ENCODE data around the gene PRM2. TPM values are rescaled to one million over a fixed set of nuclear protein-coding genes. Genes with fewer than 3 reads are reported as not detected.

PRM2 gene
- total RNA-seq, 1 experiment from 2014 or later: not detected

DNA sequence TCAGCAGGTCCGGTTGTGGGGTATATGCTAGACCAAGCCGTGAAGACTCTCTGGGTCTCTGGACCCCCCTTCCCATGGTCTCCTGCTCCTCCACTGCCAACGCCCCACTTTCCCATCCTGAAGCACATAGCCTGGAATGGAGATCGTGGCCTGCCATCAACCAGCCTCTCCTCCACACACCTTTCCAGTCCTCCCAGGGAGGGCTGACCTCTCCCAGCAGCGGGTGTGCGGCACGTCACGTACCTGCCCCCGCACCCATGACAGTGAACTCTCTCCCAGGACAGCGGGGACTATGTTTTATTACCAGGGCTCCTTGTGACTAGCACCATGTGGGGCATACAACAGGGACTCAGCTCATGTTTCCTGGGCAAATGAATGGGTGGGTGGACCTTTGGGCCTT lies 4.7 kb downstream of the PRM2 start:
- DNase-seq (ENCODE audit: low spot score): no peak
- in situ Hi-C loops (cut with HindIII; ENCODE audit: low sequenced_read_pairs): no loop called here

DNA sequence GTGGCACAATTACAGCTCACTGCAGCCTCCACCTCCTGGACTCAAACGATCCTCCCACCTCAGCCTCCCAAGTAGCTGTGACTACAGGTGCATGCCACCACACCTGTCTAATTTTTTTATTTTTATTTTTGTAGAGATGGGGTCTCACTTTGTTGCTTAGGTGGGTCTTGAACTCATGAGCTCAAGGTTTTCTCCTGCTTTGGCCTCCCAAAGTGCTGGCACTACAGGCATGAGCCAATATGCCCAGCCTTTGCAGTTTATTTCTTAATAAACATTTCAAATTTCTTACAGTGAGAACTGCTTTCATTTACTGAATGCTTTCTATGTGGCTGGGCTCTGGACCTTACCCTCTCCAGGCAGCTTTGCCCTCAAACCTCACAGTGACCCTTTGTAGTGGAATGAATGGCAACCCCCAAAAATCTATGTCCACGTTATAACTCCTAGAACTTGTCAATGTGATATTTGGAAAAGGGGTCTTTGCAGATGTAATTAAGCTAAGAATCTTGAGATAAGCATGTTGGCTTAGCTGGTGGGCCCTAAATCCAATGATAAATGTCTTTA lies 5.6 kb downstream of the PRM2 start:
- DNase-seq (ENCODE audit: low spot score): no peak
- in situ Hi-C loops (cut with HindIII; ENCODE audit: low sequenced_read_pairs): no loop called here

DNA sequence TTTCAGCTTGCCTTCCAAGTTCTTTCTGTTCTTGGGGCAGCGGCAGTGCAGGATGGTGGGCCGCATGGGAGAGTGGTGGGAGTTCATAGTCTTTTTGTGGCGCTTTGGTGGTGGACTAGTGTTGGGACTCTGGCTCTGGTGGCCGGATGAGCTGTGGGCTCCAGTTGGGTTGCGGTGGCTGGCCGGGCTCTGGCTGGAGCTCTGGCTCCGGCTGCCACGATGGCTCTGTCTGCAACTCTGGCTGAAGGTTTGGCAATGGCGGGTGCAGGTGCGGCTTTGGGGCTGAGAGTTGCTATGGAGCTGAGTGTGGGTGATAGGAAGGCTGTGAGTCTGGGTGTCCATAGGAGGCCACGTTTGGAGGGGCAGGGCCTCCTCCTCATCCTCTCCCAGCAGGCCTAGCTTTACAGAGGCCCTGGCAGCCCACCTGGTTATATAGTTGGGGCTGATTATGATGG lies 7.3 kb downstream of the PRM2 start, which contains the start of gene TNP2:
TSS of gene TNP2 (minus strand) at position 405 of the 455 bp plus-strand sequence. CDS start at position 342, 63 bp downstream.
- in situ Hi-C loops (cut with HindIII; ENCODE audit: low sequenced_read_pairs): no loop called here

DNA sequence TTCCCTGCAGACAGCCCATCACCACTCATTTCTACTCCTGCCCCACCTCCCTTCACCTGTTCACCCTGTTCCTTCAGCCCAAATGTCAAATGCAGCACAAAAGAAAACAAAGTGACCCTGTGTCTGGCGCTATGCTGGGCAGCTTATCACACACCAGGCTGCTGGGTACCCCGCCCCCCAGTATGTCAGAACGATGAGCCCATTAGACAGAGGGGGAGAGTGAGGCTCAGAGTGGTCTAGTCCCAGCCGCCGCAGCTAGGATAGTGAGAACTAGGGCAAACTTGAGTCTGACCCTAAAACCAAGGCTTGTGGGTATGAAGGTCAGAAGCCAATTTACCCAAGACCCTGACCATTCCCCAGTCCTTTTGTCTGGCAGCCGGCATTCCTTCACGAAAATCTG lies 11.2 kb downstream of the PRM2 start:
- in situ Hi-C loops (cut with HindIII; ENCODE audit: low sequenced_read_pairs): no loop called here

More for the DNA sequence above, 7.3 kb downstream of the PRM2 start, which contains the start of gene TNP2:
- no peak for DNase-seq (ENCODE audit: low spot score)

DNA sequence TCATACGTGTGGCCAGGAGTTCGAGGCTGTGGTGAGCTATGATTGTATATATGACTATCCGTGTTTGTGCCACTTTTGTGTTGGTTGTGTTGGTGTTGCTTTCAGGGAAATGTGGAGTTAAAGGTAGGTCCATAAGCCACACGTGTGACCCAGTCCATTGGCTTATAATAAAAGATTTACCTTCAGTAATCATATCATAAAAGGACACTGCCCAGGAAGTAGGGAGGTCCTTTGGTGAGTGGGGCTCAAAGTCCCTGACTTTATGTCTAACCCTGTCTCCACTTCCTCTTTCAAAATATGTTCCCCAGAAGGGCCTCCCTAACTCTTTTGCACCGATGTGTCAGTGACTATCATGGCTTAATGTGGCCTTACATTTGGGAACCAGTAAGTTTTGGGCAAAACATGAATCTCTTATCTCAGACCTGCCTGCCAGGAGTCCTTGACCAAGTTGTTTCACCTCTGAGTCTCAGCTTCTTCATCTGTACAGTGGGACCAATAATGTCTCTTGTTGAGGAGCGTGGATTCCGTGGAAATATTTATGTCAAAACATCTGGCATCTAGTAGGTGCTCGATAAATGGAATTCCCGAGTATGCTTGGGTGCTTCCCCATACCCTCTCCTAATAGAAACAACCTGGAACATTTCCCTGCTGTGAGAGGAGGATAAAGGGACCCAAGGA lies 12.0 kb downstream of the PRM2 start:
- in situ Hi-C loops (cut with HindIII; ENCODE audit: low sequenced_read_pairs): no loop called here
- DNase-seq (ENCODE audit: low spot score): no peak

More for the DNA sequence above, 11.2 kb downstream of the PRM2 start:
- DNase-seq (ENCODE audit: low spot score): no peak

DNA sequence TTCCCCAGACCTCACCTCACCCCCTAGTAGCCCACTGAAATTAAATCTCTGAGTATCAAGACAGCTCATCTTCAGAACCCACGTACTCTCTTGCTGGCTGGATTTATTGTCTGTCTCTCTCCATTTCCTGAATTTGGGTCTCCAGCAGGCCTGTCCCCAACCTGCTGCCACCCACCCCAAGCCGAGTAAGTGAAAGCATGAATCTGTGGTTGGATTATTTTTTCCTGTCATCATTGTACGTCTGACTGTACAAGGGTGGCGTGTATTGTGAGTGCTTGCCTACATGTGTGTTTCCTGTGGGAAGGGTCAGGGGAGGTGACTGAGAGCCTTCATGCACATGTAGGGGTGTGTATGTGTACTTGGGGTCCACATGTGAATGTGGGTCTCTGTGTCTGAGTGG lies 12.5 kb downstream of the PRM2 start:
- in situ Hi-C loops (cut with HindIII; ENCODE audit: low sequenced_read_pairs): no loop called here
- no peak for DNase-seq (ENCODE audit: low spot score)

DNA sequence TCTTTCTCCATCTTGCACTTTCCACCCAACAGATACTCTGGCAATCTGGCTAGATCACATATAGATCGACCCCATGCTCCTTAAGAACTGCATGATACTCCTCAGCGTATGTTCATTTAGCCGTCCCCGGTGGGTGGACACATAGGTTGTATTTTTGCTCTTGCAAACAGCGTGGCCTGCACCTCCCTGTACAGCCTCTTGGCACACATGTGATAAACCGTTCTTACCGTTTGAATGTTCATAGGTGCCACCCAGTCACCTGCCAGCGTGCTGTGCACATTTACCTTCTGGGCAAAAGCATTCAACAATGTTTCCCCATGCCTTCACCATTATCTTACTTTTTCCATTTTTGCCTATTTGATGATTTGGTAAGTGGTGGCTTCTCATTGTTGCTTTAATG lies 13.4 kb downstream of the PRM2 start:
- in situ Hi-C loops (cut with HindIII; ENCODE audit: low sequenced_read_pairs): no loop called here
- DNase-seq (ENCODE audit: low spot score): no peak

DNA sequence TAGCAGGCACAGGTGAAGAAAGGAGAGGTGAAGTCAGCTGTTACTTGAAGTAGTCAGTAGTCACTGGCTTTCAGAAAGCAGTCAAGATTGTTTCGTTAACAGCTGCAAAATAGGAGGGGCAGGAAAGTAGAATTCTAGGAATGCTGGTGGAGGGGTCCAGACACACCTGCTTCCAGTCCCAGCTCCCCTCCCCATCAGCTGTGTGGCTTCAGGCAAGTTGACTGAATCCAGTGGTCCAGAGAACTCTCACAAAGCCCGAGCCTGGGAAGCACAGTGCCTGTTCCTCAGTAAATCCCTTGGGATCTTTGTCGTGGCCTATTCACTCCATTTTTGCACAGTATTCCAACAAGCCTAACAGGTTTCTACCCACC lies 15.7 kb downstream of the PRM2 start:
- DNase-seq (ENCODE audit: low spot score): no peak
- in situ Hi-C loops (cut with HindIII; ENCODE audit: low sequenced_read_pairs): no loop called here

DNA sequence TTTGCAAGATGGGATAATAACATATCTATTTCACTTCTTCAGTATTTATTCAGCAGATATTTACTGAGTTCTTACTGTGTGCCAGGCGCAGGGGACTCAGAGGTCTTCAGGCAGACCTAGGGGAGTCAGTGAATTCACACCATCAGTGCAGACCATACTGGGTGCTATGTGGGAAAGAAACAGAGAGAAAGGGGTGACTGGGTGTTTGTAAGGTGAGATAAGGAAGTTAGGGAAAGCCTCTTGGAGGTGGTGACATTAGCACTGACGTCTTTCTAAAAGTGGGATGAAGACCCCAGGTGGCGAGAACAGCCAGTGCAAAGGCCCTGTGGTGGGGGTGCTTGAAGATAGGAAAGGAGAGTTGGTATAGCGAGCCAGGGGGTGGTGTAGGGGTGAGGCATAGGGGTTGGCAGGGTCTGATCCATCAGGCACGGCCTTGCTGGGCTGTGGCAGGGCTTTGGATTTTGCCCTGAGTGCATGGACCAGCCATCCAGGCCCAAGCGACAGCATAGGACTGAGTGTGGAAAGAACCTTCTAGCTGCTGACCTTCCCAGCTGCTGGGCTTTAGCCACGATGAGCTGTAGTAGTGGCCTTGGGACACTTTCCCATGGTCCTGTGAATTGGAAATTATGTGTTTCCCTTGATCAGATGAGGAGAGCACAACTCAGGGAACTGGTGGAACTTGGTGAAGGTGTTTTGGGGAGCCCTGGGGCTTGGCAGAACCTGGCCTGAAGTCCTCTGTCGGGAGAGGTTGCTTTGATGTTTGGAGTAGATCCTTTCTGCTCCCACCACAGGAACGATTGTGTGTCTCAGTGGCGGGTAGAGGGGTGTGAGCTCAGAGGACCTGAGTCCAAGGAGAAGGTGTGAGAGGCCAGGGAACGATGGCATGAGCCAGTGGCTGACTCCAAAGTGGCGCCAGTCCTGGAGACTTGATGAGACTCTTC lies 16.4 kb downstream of the PRM2 start:
- no peak for DNase-seq (ENCODE audit: low spot score)
- in situ Hi-C loops (cut with HindIII; ENCODE audit: low sequenced_read_pairs): no loop called here

DNA sequence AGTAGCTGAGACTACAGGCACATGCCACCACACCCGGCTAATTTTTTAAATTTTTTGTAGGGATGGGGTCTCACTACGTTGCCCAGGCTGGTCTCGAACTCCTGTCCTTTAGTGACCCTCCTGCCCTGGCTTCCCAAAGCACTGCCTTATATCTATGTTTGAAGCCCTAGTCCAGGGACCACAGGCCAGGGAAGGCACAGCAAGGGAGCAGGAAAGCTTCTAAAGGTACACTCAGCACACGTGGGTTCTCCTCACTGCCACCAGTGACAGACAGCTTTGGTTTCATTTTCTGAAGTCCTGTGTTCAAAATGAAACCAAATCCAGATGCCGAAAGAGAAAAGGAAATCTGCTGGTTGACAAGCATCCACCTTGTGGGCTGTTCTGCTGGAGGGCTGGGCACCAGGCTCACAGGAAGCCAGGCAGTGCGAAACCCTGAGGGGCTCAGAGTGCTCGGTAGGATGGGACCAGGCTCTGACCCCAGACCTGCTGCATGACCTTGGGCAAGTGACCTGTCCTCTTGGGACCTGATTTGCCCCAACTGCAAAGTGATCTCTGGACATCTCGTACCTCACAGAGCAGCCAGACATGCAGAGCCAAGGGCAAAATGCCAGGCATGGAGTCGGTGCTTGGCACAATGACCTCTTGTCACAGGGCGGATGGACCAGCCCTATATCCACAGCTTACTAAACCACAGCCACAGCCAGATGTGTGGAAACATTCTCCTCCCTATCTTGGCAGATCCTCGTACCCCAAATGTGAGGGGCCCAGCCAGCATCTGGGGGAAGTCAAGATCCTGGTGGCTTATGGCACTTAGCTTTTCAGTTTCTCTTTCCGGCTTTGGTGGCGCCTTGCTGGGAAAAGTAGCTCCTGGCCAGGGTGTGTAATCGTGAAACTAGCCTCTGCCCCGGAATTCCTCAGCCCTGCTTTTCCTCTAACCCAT lies 17.5 kb downstream of the PRM2 start:
- DNase-seq (ENCODE audit: low spot score): peak; percentile 46
- in situ Hi-C loops (cut with HindIII; ENCODE audit: low sequenced_read_pairs): no loop called here

DNA sequence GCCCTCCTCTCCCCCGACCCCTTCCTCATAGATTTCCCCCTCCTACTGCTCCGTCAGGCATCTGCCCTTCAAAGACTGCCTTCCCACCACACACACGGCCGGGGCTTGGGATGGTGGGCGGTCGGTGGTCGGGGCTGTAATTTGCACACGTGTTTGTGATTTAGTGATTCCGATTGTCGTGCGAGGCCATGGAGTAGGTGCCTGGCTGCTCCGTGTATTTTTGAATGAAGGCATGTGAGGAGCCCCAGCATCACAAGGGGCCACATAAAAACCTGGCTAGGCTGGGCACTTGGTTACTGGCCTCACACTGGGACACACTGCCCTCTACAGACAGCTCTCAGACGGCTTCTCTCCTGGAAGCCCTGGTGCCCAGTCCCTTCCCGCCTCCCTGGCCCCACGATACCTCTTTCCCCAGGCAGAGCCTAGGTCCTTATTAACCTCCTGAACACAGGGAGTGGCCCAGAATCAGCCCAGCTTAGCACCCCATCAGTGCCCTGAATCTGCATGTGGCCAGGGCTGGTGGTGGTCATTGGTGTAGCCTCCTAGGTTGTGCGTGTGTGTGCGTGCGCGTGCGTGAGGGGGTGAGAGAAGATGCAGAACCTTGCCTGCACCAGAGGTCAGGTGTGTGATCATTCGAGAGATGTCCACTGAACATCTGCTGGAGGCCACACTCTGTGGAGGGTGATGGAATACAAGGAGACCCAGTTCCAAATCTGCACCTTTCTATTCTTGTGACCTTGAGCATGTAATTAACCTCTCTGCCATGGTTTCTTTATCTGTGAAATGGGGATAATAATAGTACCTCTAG lies 18.9 kb downstream of the PRM2 start:
- DNase-seq (ENCODE audit: low spot score): peak; percentile 92
- in situ Hi-C loops (cut with HindIII; ENCODE audit: low sequenced_read_pairs): no loop called here

DNA sequence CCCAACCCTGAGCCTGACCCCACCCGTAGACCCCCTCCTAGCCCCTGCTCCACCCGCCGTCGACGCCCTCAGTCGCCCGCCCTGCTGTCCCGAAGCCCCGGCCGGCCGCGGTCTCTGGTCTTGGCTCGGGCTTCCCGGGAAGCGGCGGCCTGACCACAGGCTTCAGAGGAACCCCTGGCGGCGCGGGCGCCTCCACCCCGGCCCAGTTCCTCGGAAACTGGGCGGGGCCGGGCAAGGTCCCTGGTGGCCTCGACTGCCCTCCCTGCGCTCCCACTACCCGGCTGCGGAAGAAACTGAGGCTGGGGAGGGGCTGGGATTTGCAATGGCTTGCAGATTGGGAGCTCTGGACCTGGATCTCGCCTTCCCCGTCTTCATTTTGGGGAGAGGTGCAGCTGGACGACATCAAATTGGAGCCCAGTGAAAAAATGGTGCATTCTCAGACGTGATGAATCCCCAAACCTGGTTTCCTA lies 19.6 kb downstream of the PRM2 start:
- peak; percentile 23 for DNase-seq (ENCODE audit: low spot score)
- in situ Hi-C loops (cut with HindIII; ENCODE audit: low sequenced_read_pairs): no loop called here

DNA sequence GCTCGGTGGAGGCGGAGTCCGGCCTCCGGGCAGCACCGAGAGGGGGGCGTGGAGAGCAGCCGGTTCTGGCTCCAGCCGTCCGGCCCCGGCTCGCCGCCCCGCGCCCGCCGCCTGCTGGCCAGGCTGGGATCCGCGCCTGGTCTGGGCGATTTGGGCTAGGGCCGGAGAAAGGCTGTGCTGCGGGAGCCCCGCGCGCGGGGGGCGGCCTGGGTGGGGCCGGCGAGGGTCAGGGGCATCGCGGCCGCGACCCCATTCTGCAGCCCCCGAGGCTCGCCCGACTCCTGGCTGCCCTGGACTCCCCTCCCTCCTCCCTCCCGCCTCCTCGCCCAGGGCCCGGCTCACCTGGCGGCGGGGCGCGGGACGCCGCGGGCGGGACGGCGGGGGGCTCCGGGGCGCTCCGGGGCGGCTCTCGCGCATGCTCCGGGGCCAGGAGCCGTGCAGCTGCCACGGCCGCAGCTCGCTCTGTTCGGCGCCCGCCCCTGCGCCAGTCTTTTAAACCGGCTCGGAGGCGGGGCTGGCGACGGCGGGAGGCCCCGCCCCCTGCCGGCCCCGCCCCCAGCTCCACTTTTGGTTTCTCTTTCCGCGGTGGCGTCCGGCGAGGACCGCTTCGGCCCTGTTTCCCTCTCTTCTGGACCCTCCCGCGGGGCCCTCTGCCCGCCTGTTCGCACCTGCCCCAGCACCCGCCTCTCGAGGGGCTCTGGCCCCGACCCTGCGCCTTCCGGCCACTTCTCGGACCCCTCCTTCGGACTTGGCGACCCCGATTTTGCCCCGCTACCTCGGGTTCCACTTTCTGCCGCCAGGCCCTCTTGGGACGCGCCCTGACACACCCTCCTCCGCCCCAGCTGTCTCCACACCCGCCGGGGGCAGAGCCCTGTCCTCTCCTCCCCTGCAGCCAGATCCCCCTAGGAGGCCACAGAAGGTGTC lies 20.3 kb downstream of the PRM2 start, which contains the start of gene SOCS1:
TSS of gene SOCS1 (minus strand) at position 468 of the 924 bp plus-strand sequence. CDS start 726 bp downstream, outside the sequence.
- DNase-seq (ENCODE audit: low spot score): peak; percentile 79
- in situ Hi-C loops (cut with HindIII; ENCODE audit: low sequenced_read_pairs): no loop called here

DNA sequence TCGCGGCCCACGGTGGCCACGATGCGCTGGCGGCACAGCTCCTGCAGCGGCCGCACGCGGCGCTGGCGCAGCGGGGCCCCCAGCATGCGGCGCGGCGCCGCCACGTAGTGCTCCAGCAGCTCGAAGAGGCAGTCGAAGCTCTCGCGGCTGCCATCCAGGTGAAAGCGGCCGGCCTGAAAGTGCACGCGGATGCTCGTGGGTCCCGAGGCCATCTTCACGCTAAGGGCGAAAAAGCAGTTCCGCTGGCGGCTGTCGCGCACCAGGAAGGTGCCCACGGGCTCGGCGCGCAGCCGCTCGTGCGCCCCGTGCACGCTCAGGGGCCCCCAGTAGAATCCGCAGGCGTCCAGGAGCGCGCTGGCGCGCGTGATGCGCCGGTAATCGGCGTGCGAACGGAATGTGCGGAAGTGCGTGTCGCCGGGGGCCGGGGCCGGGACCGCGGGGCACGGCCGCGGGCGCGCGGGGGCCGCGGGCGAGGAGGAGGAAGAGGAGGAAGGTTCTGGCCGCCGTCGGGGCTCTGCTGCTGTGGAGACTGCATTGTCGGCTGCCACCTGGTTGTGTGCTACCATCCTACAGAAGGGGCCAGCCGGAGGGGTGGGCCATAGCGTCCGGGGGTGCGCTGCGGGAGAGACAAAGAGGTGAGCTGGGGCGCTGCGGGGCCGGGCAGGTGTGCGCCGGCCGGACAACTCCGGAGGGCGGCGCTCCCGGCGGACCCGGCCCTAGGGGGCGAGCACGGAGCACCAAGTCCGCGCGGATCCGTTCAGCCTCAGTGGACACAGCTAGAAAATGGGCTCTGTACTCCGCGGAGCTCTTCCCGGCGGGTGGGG lies 21.2 kb downstream of the PRM2 start:
- in situ Hi-C loops (cut with HindIII; ENCODE audit: low sequenced_read_pairs): no loop called here

DNA sequence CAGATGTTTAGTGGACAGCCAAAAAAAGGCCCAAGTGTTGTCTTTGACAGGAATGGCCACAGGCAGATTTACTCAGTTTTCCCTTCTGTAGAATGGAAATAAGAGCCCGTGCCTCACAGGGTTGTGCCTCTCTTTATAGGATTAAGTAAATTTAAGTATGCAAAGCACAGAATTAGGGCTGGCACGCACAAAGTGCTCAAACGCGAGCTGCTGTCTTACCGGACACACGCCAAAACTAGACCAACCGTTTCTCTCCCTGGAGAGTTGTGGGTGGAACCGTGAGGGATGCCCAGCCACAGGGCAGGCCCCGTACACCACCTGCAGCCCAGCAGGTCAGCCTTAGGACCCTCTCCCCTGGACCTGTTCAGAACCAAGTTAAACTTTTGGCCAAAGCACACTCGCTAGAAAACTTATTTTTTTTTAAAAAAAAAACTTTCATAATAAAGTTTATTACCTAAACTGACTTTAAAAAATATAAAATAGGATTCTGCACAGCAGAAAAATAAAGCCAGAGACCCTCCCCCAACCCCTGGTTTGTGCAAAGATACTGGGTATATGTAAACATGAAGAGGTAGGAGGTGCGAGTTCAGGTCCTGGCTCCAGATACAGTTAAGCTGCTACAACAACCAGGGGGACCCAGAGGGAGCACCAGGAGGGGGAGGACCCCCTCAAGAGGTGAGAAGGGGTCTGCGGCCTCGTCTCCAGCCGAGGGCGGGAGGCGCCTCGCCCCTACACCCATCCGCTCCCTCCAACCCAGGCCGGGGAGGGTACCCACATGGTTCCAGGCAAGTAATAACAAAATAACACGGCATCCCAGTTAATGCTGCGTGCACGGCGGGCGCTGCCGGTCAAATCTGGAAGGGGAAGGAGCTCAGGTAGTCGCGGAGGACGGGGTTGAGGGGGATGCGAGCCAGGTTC lies 22.0 kb downstream of the PRM2 start:
- no peak for DNase-seq (ENCODE audit: low spot score)
- in situ Hi-C loops (cut with HindIII; ENCODE audit: low sequenced_read_pairs): no loop called here

More for the DNA sequence above, 21.2 kb downstream of the PRM2 start:
- DNase-seq (ENCODE audit: low spot score): peak; percentile 26
